K562 (cell line): Measurements from ENCODE around the gene PCOLCE2. TPM values are rescaled to one million over a fixed set of nuclear protein-coding genes. Genes with fewer than 3 reads are reported as not detected.

Experiments
- CHAMP1 ChIP-seq: fragments of 450-650 bp; IDR thresholded peaks from 2 replicates; pipeline ENCODE4 v1.6.1; 2016; ENCODE audit warnings: mild to moderate bottlenecking
- DACH1 ChIP-seq: fragments of 450-650 bp; IDR thresholded peaks from 2 replicates; pipeline ENCODE4 v1.6.1; 2018; ENCODE audit not compliant: partially characterized antibody
- HMBOX1 ChIP-seq: sonication (generic); IDR thresholded peaks from 2 replicates; pipeline ENCODE4 v1.6.1; 2016
- NCOR1 ChIP-seq: fragments of 450-650 bp; IDR thresholded peaks from 2 replicates; pipeline ENCODE4 v1.6.1; 2016; ENCODE audit warnings: mild to moderate bottlenecking, moderate library complexity
- RCOR1 ChIP-seq, 2 experiments: IDR thresholded peaks; 2 replicates each; pipeline ENCODE4 v1.6.1; 2012; ENCODE audit warnings: low read depth in 2 of 2, low read length in 2 of 2, borderline replicate concordance in 1 of 2, improper control_type of control experiment in 1 of 2
- ZNF165 ChIP-seq: fragments of 250-450 bp; sonication (Bioruptor Pico); IDR thresholded peaks from 2 replicates; pipeline ENCODE4 v1.4.0; 2020; ENCODE audit warnings: borderline replicate concordance
- ZNF24 ChIP-seq: fragments of 450-650 bp; IDR thresholded peaks from 2 replicates; pipeline ENCODE4 v1.6.1; 2016
- ZNF395 ChIP-seq: fragments of 200-800 bp; sonication (Bioruptor generic); IDR thresholded peaks from 2 replicates; pipeline ENCODE4 v1.6.1; 2017; ENCODE audit warnings: missing genetic modification characterization, missing compliant biosample characterization
- polyA plus RNA-seq, 8 experiments: library from polyadenylated mRNA; depleted of rRNA in 4 of 8; stranded (reverse) in 5 of 8; unstranded in 3 of 8; fragments of >200 nt; fragmentation: Nextera tagmentation in 2 of 8; fragmentation: Illumina TruSeq in 1 of 8; extraction: Ambion mirVana in 2 of 8; extraction: Trizol in 1 of 8; gene quantifications; 2 replicates each; pipeline versions ENCODE4 v1.2.1 to v1.2.3, GENCODE V29; 2011 to 2014; ENCODE audit warnings: inconsistent platforms in 1 of 8, missing spikeins in 1 of 8
- total RNA-seq, 7 experiments: library from RNA; depleted of rRNA in 6 of 7; stranded (reverse); fragments of >200 nt in 6 of 7; fragmentation: Illumina TruSeq in 2 of 7; extraction: Trizol in 2 of 7; gene quantifications; 2 replicates each; pipeline versions ENCODE4 v1.2.1 to v1.2.3, GENCODE V29; 2011 to 2021; ENCODE audit warnings: low replicate concordance in 1 of 7

Gene PCOLCE2
- total and polyA plus RNA-seq, 9 of the 15 experiments (the other 6 are each of a cell fraction or from before 2014, with no cell fraction given): 0.18 to 1.2 (median 0.65) TPM

GRCh38 chr3:142929890-142930289 lies 41.0 kb upstream of the PCOLCE2 start (continued):
- peak; percentile 66 for TF ChIP-seq DACH1
- TF ChIP-seq ZNF165 (CRISPR knock-in tag): no peak
- TF ChIP-seq RCOR1 (IDR thresholded peaks at IDR 0.05; ENCODE audit: borderline replicate concordance in 1 of 2, low read depth in 2 of 2, low read length in 2 of 2): peak in 1 of 2 experiments; percentile 70; a peak in 2 of 4 replicates
- peak; percentile 90 for TF ChIP-seq NCOR1
- 0 out of 2 replicates have a peak, but pooled peaks have one; percentile 28 for TF ChIP-seq ZNF395 (CRISPR knock-in tag)
- peak; percentile 43; the same call in 1 of the 2 replicates for TF ChIP-seq CHAMP1
- peak; percentile 55; the same call in 1 of the 2 replicates for TF ChIP-seq HMBOX1
- TF ChIP-seq ZNF24: peak; percentile 38; the same call in 1 of the 2 replicates
